HG02981 (cell line): Measurements from ENCODE around the gene TUBB4A.

ENCODE experiments used
- ATAC-seq: cut with Tn5 transposase; IDR thresholded peaks from one replicate; pipeline ENCODE4 v1.9.1; 2021; ENCODE audit warnings: mild to moderate bottlenecking, moderate library complexity; ENCODE audit not compliant: unreplicated experiment

TUBB4A gene

GRCh38 chr19:6446452-6446851 is 55.7 kb downstream of the TUBB4A start:
- ATAC-seq: no peak
